ENCODE data around the gene CRACR2A.

Gene CRACR2A

GRCh38 chr12:3727354-3727753 lies 25.6 kb downstream of the CRACR2A start:
- no peaks in the 10 kb centered on the region for H3K9me3 ChIP-seq (ENCODE audit: severe bottlenecking)
- H3K27ac ChIP-seq (ENCODE audit: poor library complexity, severe bottlenecking), result no peak overlapping the region
- H3K4me1 ChIP-seq (ENCODE audit: insufficient read depth, poor library complexity, severe bottlenecking), result peaks cover 6% of the 10 kb centered on the region
- no peak overlapping the region for H3K4me3 ChIP-seq (ENCODE audit: severe bottlenecking)
- ATAC-seq (ENCODE audit: low read depth) (no peak), DNase-seq (ENCODE audit: low spot score) (no peak)
- no peaks in the 10 kb centered on the region for H3K27me3 ChIP-seq (ENCODE audit: insufficient read depth, poor library complexity, severe bottlenecking)
- H3K36me3 ChIP-seq (ENCODE audit: low read depth), result no peaks in the 10 kb centered on the region
- no peak for TF ChIP-seq CTCF (IDR thresholded peaks at IDR 0.05; ENCODE audit: poor library complexity, severe bottlenecking)

- no peaks in the 10 kb centered on the region for H3K27me3 ChIP-seq (ENCODE audit: insufficient read depth, poor library complexity, severe bottlenecking)
- no peak overlapping the region for H3K4me3 ChIP-seq (ENCODE audit: severe bottlenecking)
- TF ChIP-seq CTCF (IDR thresholded peaks at IDR 0.05; ENCODE audit: poor library complexity, severe bottlenecking), result no peak
- no peaks in the 10 kb centered on the region for H3K9me3 ChIP-seq (ENCODE audit: severe bottlenecking)
- H3K27ac ChIP-seq (ENCODE audit: poor library complexity, severe bottlenecking), result no peak overlapping the region
- H3K4me1 ChIP-seq (ENCODE audit: insufficient read depth, poor library complexity, severe bottlenecking), result peaks cover 6% of the 10 kb centered on the region
- ATAC-seq (ENCODE audit: low read depth) (no peak), DNase-seq (ENCODE audit: low spot score) (no peak)
- no peaks in the 10 kb centered on the region for H3K36me3 ChIP-seq (ENCODE audit: low read depth)
Measured at GRCh38 chr12:3726456-3726855, 26.5 kb downstream of the CRACR2A start.

GRCh38 chr12:3725388-3726115 lies 27.4 kb downstream of the CRACR2A start:
- no peak for TF ChIP-seq CTCF (IDR thresholded peaks at IDR 0.05; ENCODE audit: poor library complexity, severe bottlenecking)
- Histone ChIP-seq H3K9me3 (ENCODE audit: severe bottlenecking) (no peaks in the 10 kb centered on the region), H3K4me1 (ENCODE audit: insufficient read depth, poor library complexity, severe bottlenecking) (peaks cover 6% of the 10 kb centered on the region), H3K27me3 (ENCODE audit: insufficient read depth, poor library complexity, severe bottlenecking) (no peaks in the 10 kb centered on the region), H3K27ac (ENCODE audit: poor library complexity, severe bottlenecking) (no peak overlapping the region), H3K4me3 (ENCODE audit: severe bottlenecking) (no peak overlapping the region), H3K36me3 (ENCODE audit: low read depth) (no peaks in the 10 kb centered on the region)
- DNase-seq (ENCODE audit: low spot score) (no peak), ATAC-seq (ENCODE audit: low read depth) (no peak)

GRCh38 chr12:3723916-3724805 lies 28.7 kb downstream of the CRACR2A start:
- TF ChIP-seq CTCF (IDR thresholded peaks at IDR 0.05; ENCODE audit: poor library complexity, severe bottlenecking), result no peak
- H3K36me3 ChIP-seq (ENCODE audit: low read depth), result no peaks in the 10 kb centered on the region
- peaks cover 6% of the 10 kb centered on the region for H3K4me1 ChIP-seq (ENCODE audit: insufficient read depth, poor library complexity, severe bottlenecking)
- no peaks in the 10 kb centered on the region for H3K9me3 ChIP-seq (ENCODE audit: severe bottlenecking)
- ATAC-seq (ENCODE audit: low read depth) (no peak), DNase-seq (ENCODE audit: low spot score) (no peak)
- H3K27me3 ChIP-seq (ENCODE audit: insufficient read depth, poor library complexity, severe bottlenecking), result no peaks in the 10 kb centered on the region
- no peak overlapping the region for H3K4me3 ChIP-seq (ENCODE audit: severe bottlenecking)
- H3K27ac ChIP-seq (ENCODE audit: poor library complexity, severe bottlenecking), result no peak overlapping the region
